Measurements from ENCODE around the gene CC2D2B.

DNA sequence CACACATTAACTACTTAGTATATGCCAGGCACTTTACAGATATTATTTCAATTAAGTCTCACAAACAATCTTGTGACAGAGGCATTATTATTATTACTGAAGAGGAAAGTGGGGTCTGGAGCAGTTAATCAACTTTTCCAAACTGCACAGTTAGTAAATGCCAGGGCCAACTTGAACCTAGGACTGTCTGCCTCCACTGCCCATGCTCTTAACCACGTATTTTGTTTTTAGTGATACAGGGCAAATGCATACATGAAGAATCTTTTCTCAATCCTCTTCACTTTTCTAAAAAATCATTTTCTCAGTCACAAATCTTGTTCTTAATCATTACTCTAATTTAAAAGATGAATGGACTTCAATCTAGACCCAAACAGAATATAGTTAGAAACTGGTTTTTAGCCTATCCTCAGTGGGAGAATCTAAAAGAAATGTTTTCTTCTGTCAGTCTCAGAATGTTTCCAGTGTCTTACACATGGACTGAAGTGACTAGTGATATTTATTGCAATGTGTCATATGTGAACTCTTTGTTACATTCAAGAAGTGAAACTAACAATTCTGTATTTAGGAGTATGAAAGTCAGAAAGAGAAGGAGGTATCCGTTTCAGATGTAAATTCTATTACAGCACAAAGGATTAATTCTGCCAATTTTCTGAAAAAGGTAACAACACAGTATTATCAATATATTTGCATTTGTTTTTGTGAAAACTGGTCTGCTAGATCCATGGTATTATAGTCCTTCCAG lies 80.1 kb downstream of the CC2D2B start:
- TF ChIP-seq CREB5 (CRISPR knock-in tag; IDR thresholded peaks at IDR 0.05; ENCODE audit: low read depth), result no peak
- TF ChIP-seq RARB (CRISPR knock-in tag; IDR thresholded peaks at IDR 0.05), result no peak
- TF ChIP-seq TCF4 (CRISPR knock-in tag; IDR thresholded peaks at IDR 0.05; ENCODE audit: borderline replicate concordance), result no peak

Data from SK-N-SH treated with all-trans-retinoic acid at 6 μM for 48 hours (cell line).